ENCODE measurements around the gene TRABD2B. TPM values are rescaled to one million over a fixed set of nuclear protein-coding genes. Genes with fewer than 3 reads are reported as not detected.

The TRABD2B gene
- total RNA-seq, 1 experiment from 2014 or later, result not detected

- H3K4me3 ChIP-seq (ENCODE audit: low read depth, low read length, poor library complexity, severe bottlenecking), result no peak overlapping the region
- DNase-seq (ENCODE audit: low spot score), result no peak
- ChIA-PET CTCF (interaction anchor here (3.8 kb wide), 1 partner anchor 274 kb away, joined by 44 read pairs; the partner anchor contains the start of gene FOXD2), POLR2A (ENCODE audit: low non-redundant PET) (no interaction called here)
- peaks cover 17% of the 10 kb centered on the region for H3K4me1 ChIP-seq (ENCODE audit: insufficient read depth, low read length, poor library complexity, severe bottlenecking)
- peaks cover 98% of the 10 kb centered on the region for H3K27me3 ChIP-seq (replicated peaks; ENCODE audit: insufficient read depth, low read depth, low read length, poor library complexity)
- BruUV-seq (replicated peaks), result no TSS peak
- TF ChIP-seq, protein P1, sequence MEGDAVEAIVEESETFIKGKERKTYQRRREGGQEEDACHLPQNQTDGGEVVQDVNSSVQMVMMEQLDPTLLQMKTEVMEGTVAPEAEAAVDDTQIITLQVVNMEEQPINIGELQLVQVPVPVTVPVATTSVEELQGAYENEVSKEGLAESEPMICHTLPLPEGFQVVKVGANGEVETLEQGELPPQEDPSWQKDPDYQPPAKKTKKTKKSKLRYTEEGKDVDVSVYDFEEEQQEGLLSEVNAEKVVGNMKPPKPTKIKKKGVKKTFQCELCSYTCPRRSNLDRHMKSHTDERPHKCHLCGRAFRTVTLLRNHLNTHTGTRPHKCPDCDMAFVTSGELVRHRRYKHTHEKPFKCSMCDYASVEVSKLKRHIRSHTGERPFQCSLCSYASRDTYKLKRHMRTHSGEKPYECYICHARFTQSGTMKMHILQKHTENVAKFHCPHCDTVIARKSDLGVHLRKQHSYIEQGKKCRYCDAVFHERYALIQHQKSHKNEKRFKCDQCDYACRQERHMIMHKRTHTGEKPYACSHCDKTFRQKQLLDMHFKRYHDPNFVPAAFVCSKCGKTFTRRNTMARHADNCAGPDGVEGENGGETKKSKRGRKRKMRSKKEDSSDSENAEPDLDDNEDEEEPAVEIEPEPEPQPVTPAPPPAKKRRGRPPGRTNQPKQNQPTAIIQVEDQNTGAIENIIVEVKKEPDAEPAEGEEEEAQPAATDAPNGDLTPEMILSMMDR (conservative IDR thresholded peaks at IDR 0.05; ENCODE audit: low read depth, low read length), result no peak
- TF ChIP-seq EZH2 (IDR thresholded peaks at IDR 0.05; ENCODE audit: borderline replicate concordance, low read depth, low read length, poor library complexity, severe bottlenecking), result no peak
- H3K9me3 ChIP-seq (ENCODE audit: low read depth, low read length, poor library complexity, severe bottlenecking), result no peaks in the 10 kb centered on the region
- intact Hi-C loops (cut with micrococcal nuclease; ENCODE audit: unreplicated experiment), result loop anchor here (1.0 to 5.0 kb wide), 3 partner anchors 280 to 520 kb away; partner anchors contain the start of gene PDZK1IP1
- no peaks in the 10 kb centered on the region for H3K36me3 ChIP-seq (ENCODE audit: insufficient read depth, low read length, poor library complexity, severe bottlenecking)
- no peak overlapping the region for H3K27ac ChIP-seq (ENCODE audit: low read depth, low read length, poor library complexity, severe bottlenecking)
Measured at GRCh38 chr1:47711848-47712492, 285.2 kb downstream of the TRABD2B start.

DNA sequence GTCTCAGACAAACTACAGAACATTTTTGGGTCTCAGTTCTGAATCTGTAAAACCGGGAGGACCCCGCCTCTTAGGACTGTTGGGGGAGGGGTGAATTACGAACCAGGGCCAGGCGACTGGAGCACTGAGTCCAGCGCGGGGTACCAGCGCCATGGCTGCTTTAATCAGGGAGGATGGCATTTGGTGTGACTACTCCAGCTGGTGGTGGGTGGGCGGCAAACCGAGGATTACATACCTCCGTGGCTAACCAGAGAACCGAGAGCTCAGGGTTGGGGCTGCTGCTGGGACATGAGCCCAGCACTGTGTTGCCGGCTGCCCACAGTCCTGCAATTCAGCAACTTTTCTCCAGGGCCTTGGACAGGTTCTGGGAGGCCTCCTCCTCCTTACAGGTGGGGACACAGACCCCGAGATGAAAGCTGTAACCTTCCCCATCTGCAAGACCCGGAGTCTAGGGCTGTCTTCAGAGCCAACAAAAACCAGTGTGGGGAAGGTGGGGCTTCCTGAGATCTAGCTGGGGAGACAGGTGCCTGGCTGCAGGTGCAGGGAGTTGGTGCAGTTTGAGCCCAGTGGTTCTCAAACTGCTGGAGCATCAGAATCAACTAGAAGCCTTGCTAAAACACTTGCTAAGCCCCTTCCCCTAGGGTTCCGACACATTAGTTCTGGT is 285.9 kb downstream of the TRABD2B start:
- Histone ChIP-seq H3K4me3 (ENCODE audit: low read depth, low read length, poor library complexity, severe bottlenecking) (no peak overlapping the region), H3K4me1 (ENCODE audit: insufficient read depth, low read length, poor library complexity, severe bottlenecking) (peaks cover 17% of the 10 kb centered on the region), H3K27ac (ENCODE audit: low read depth, low read length, poor library complexity, severe bottlenecking) (no peak overlapping the region), H3K36me3 (ENCODE audit: insufficient read depth, low read length, poor library complexity, severe bottlenecking) (no peaks in the 10 kb centered on the region), H3K9me3 (ENCODE audit: low read depth, low read length, poor library complexity, severe bottlenecking) (no peaks in the 10 kb centered on the region), H3K27me3 (replicated peaks; ENCODE audit: insufficient read depth, low read depth, low read length, poor library complexity) (peaks cover 98% of the 10 kb centered on the region)
- intact Hi-C loops (cut with micrococcal nuclease; ENCODE audit: unreplicated experiment), result loop anchor here (1.0 to 5.0 kb wide), 3 partner anchors 279 to 519 kb away; partner anchors contain the start of gene PDZK1IP1
- POLR2A ChIA-PET (ENCODE audit: low non-redundant PET), result no interaction called here
- CTCF ChIA-PET, result interaction anchor here (3.8 kb wide), 1 partner anchor 274 kb away, joined by 44 read pairs; the partner anchor contains the start of gene FOXD2
- DNase-seq (ENCODE audit: low spot score), result no peak
- BruUV-seq (replicated peaks), result no TSS peak
- TF ChIP-seq EZH2 (IDR thresholded peaks at IDR 0.05; ENCODE audit: borderline replicate concordance, low read depth, low read length, poor library complexity, severe bottlenecking), result no peak
- TF ChIP-seq, protein P1 (conservative IDR thresholded peaks at IDR 0.05; ENCODE audit: low read depth, low read length), result no peak

Other genes starting within 250 kb of the TRABD2B start
- gene SLC5A9, start 225.3 kb upstream of the TRABD2B start, total RNA-seq (2021), result not detected in 2 replicates

Measured in A673 (cell line).